ENCODE results near the gene WDR26.
"Not testable (repeated sequence)": the region's sequence is repeated elsewhere in the genome, so short reads cannot be mapped to it uniquely, and the experiment has no call there.

WDR26 gene

GRCh38 chr1:224434691-224435317 is at the start of gene WDR26:
Gene WDR26 (minus strand): TSS chr1:224434797.
- peak; percentile 69 to 70 for DNase-seq (ENCODE audit: low read depth in 2 of 2)

GRCh38 chr1:224483206-224483605 is 48.6 kb upstream of the WDR26 start:
- DNase-seq (ENCODE audit: low read depth in 2 of 2) = not testable (repeated sequence)

DNA sequence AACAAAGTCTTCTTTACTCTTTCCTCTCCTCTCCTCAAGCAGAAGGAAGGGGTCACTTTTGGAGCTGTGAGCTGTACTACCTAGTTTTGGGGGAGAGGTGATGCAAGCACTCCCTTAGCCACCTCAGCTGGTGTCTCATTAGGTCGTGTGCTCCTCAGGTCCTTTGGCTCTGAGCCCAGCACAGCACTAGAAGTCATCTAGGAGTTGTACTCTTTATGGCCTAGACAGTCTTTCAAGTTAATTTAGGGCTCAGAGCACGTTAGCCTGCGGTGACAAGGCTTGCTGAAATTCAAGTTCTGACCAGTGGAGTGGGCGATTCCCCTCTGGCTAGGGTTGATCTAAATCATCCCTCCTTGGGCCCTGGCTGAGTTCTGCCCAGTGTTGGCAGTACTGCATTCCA is 48.0 kb upstream of the WDR26 start:
- no peak for DNase-seq (ENCODE audit: low read depth in 2 of 2)

GRCh38 chr1:224481601-224482000 is 47.0 kb upstream of the WDR26 start:
- DNase-seq (ENCODE audit: low read depth in 2 of 2) = no peak

- not testable (repeated sequence) for DNase-seq (ENCODE audit: low read depth in 2 of 2)
Observed at GRCh38 chr1:224480888-224481459, 46.4 kb upstream of the WDR26 start.

DNA sequence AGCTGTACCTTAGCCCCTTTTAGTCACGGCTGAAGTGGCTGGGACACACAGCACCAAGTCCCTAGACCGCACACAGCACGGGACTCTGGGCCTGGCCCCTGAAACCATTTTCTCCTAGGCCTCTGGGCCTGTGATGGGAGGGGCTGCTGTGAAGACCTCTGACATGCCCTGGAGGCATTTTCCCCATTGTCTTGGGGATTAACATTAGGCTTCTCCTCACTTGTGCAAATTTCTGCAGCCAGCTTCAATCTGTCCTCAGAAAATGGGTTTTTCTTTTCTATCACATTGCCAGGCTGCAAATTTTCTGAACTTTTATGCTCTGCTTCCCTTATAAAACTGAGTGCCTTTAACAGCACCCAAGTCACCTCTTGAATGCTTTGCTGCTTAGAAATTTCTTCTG is 45.6 kb upstream of the WDR26 start:
- DNase-seq (ENCODE audit: low read depth in 2 of 2) = not testable (repeated sequence)

DNA sequence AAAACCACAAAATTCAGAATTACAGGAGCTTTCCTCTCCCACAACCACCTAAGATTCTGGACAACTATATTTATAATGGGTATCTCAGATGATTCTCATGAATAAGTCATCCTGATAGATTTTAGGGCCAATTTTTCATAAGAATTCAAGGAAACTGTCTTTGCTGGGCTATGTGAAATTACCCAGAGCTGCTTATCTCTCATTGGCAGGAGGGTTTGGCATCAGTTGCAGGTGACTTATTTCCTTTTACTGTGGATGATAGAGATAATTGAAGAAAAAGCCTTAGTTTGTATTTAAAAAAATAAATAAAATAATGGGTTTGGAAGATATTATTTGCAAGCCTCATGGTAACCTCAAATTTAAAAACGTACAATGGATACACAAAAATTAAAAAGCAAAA is 38.2 kb upstream of the WDR26 start:
- DNase-seq (ENCODE audit: low read depth in 2 of 2) = no peak

DNA sequence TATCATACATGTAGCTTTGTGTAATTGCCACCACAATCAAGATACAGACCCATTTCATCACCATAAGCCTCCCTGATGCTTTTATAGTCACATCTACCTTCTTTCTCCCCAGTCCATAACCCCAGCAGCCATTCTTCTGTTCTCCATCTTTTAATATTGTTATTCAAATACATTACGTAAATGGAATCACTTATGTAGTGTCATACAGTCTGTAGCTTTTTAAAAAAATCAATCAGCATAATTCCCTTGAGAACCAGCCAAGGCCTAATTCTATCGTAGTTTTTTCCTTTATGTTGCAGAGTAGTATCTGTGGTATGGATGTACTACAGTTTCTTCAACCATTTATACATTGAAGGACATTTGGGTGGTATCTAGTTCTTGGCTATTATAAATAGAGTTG is 31.6 kb upstream of the WDR26 start:
- DNase-seq (ENCODE audit: low read depth in 2 of 2) = no peak

GRCh38 chr1:224459966-224460365 is 25.4 kb upstream of the WDR26 start:
- no peak for DNase-seq (ENCODE audit: low read depth in 2 of 2)

GRCh38 chr1:224458996-224459395 is 24.4 kb upstream of the WDR26 start:
- no peak for DNase-seq (ENCODE audit: low read depth in 2 of 2)

- no peak for DNase-seq (ENCODE audit: low read depth in 2 of 2)
Observed at GRCh38 chr1:224458296-224458695, 23.7 kb upstream of the WDR26 start.

DNA sequence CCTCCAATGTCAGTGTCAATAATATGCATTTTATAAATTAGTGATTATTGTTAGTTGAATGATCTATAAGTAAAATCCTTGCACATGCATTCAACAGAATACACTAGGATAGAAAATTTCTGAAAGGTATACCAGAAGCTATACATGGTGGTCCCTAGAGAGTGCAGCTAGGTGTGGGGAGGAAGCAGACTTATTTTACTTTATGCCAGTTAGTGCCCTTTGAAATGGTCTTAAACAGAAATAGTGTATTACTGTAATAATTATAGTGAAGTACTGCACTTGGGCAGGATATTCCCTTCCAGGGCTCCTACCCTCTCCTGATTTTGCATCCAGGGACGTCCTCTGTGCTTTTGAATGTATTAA is 23.2 kb upstream of the WDR26 start:
- no peak for DNase-seq (ENCODE audit: low read depth in 2 of 2)

- no peak for DNase-seq (ENCODE audit: low read depth in 2 of 2)
Observed at GRCh38 chr1:224456637-224456953, 22.0 kb upstream of the WDR26 start.

- DNase-seq (ENCODE audit: low read depth in 2 of 2) = no peak
Observed at GRCh38 chr1:224454402-224455055, 19.9 kb upstream of the WDR26 start.

DNA sequence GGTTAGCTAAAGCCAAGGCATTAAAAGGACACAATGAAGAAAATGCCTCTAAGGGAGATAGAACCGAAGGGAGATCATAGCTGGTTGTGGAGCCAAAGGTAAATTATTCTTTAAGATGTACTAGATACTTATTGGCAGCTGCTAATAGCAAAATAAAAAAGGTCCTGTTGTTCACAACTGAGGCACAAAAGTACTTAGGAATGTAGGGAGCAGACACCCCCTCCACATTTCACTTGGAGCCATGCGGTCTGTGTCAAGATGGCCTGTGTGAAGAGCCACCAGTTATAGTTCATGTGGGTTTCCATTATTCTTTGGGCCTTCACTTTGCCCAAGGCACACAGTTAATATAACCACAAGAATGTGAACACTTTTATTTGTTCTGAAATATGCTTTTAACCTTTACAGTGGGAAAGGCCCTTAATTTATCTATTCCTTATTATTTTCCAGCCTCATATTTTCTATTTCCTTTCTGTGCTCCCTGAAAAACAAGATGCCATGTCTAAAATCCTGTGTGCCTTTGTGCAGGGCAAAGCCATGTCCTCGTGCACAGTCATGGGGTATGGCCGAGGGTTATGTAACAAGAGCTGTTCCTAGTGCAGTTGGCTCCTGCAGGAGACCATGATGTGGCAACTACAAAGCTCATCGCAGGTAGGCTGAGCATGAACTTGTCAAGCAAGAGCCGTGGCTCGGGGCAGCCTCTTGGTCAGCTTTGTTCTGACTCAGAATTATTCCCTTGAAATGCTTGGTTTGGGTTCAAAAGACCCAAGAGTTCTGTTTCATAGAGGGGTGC is 16.2 kb upstream of the WDR26 start:
- DNase-seq (ENCODE audit: low read depth in 2 of 2) = no peak

- DNase-seq (ENCODE audit: low read depth in 2 of 2) = no peak
Observed at GRCh38 chr1:224450159-224450558, 15.6 kb upstream of the WDR26 start.

- no peak for DNase-seq (ENCODE audit: low read depth in 2 of 2)
Observed at GRCh38 chr1:224448453-224449017, 13.9 kb upstream of the WDR26 start.

GRCh38 chr1:224447971-224448370 is 13.4 kb upstream of the WDR26 start:
- no peak for DNase-seq (ENCODE audit: low read depth in 2 of 2)

DNA sequence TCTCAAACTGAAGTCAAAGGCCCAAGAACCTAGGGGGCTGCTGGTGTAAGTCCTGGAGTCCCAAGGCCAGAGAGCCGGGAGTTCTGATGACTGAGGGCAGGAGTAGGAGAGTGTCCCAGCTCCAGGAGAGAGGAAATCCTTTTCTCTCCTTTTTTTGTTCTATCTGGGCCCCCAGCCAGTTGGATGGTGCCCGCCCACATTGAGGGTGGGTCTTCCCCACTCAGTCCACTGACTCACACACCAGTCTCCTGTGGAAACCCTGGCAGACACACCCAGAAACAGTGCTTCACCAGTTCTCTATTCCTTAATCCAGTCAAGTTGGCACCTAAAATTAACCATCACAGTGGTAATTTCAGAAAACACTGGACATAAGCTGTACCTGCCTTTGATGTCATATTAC is 12.7 kb upstream of the WDR26 start:
- DNase-seq (ENCODE audit: low read depth in 2 of 2) = no peak

GRCh38 chr1:224438989-224439388 is 4.4 kb upstream of the WDR26 start:
- DNase-seq (ENCODE audit: low read depth in 2 of 2) = no peak

DNA sequence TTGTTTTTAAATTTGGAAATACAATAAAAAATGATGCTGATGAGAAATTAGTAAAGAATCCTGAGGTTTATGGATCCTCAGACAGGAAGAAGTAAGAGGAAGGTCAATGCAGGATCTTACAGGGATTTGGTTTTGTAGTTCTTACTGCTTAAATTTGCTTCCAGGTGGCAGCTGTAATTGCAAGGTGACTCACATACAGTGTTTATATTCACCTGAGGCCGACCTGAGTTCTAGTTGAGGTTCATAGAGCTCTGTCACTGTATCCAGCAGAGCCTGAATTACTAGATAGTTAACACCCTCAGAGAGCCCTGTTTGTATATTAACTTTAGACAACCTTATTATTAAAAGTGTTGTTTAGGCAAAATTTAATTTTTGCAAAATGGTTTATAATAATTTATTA is 1.4 kb upstream of the WDR26 start:
- no peak for DNase-seq (ENCODE audit: low read depth in 2 of 2)

DNA sequence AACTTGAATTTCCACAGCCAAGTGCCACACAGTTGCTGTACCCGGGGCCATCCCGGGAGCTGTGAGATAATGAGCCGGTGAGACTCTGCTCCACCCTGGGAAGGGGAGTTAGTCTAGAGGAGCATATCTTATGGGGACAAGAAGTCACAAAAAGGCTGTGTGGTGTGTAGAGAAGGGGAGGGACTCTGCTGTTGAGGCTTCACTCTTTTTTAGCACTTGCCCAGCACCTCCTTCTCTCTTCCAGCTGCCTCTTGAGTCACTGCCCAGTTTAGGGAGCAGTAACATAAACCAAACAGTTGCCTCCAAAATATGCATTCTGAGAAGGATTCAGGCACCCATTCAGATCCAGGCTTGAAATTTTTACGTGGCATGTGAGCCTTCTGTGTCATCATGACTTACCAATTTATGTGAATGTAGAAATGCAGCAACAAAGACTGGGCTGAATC is 744 bp upstream of the WDR26 start:
- no peak for DNase-seq (ENCODE audit: low read depth in 2 of 2)
